GM12878 (cell line): ENCODE data around the gene KDM4C. TPM values are rescaled to one million over a fixed set of nuclear protein-coding genes. Genes with fewer than 3 reads are reported as not detected.

ENCODE experiments used
- ATAC-seq: fragments of 200-7000 bp; cut with Tn5 transposase; 3 replicates; pipeline ENCODE4 v1.9.1; 2020; ENCODE audit warnings: mild to moderate bottlenecking, moderate library complexity
- BruUV-seq: library from RNA; stranded (reverse); fragments of 400-500 nt; replicated peaks from 2 replicates; lab custom pipeline; 2021; lab: Mats Ljungman, UMichigan
- CTCF ChIA-PET: fragments of 300-600 bp; sonication (Branson Sonifier 250); formaldehyde crosslinking; extraction: SDS; loops from one replicate; lab custom pipeline; 2021; ENCODE audit warnings: inconsistent platforms; lab: Yijun Ruan, JAX
- POLR2A ChIA-PET: fragments of 350-600 bp; formaldehyde crosslinking; extraction: SDS; loops from one replicate; lab custom pipeline; 2021; ENCODE audit warnings: inconsistent platforms; lab: Charles Lee
- RAD21 ChIA-PET: fragments of 300-600 bp; sonication (Branson Sonifier 250); formaldehyde crosslinking; loops from one replicate; lab custom pipeline; 2023; ENCODE audit warnings: antibody characterized with exemption; ENCODE audit not compliant: unreplicated experiment; lab: Charles Lee
- SMC1A ChIA-PET: fragments of 300-600 bp; sonication (Branson Sonifier 250); formaldehyde crosslinking; loops from one replicate; lab custom pipeline; 2023; ENCODE audit not compliant: unreplicated experiment, uncharacterized antibody; lab: Charles Lee
- DNase-seq: peaks from one replicate; pipeline ENCODE4 v3.0.0-alpha.2; 2011; ENCODE audit warnings: low read depth, low spot score
- FAIRE-seq: peaks from 3 replicates; lab custom pipeline; 2011; peaks lifted over from hg19 to GRCh38; lab: Jason Lieb, UNC
- H2AFZ ChIP-seq: 2 replicates; pipeline ENCODE4 v1.6.0; 2011; ENCODE audit warnings: low read depth, low read length, control low read depth; ENCODE audit not compliant: control insufficient read depth
- H3K27ac ChIP-seq: 2 replicates; pipeline ENCODE4 v1.5.1; 2011; ENCODE audit warnings: control low read depth; ENCODE audit not compliant: control insufficient read depth, insufficient read depth
- H3K27me3 ChIP-seq, 2 experiments: replicated peaks in 1 of 2; 2 replicates each; pipeline versions ENCODE4 v1.6.0 to v1.6.1; 2011; ENCODE audit warnings: low read length in 1 of 2; ENCODE audit not compliant: control insufficient read depth in 2 of 2, insufficient read depth in 2 of 2
- H3K36me3 ChIP-seq, 2 experiments: 2 replicates each; pipeline ENCODE4 v1.5.1; 2011; ENCODE audit warnings: low read length in 1 of 2; ENCODE audit not compliant: control insufficient read depth in 2 of 2, insufficient read depth in 2 of 2
- H3K4me1 ChIP-seq: 2 replicates; pipeline ENCODE4 v1.6.1; 2011; ENCODE audit warnings: mild to moderate bottlenecking, low read length, moderate library complexity, mixed read lengths; ENCODE audit not compliant: control insufficient read depth, insufficient read depth
- H3K4me2 ChIP-seq: 2 replicates; pipeline ENCODE4 v1.6.0; 2011; ENCODE audit warnings: control low read depth; ENCODE audit not compliant: control insufficient read depth, insufficient read depth
- H3K4me3 ChIP-seq: fragments of 200-600 bp; sonication (generic); 2 replicates; pipeline ENCODE4 v1.5.1; 2016
- H3K79me2 ChIP-seq: 2 replicates; pipeline ENCODE4 v1.6.0; 2011; ENCODE audit warnings: low read length; ENCODE audit not compliant: control insufficient read depth, insufficient read depth
- H3K9ac ChIP-seq: 2 replicates; pipeline ENCODE4 v1.8.0; 2011; ENCODE audit warnings: low read length, control low read depth, mixed read lengths; ENCODE audit not compliant: control insufficient read depth, insufficient read depth
- H3K9me3 ChIP-seq: replicated peaks from 3 replicates; pipeline ENCODE4 v1.5.1; 2011; ENCODE audit warnings: mild to moderate bottlenecking, low read length; ENCODE audit not compliant: control insufficient read depth, insufficient read depth
- H4K20me1 ChIP-seq: 2 replicates; pipeline ENCODE4 v1.6.0; 2011; ENCODE audit not compliant: control insufficient read depth, insufficient read depth
- CTCF ChIP-seq, 3 experiments: IDR thresholded peaks in 2 of 3; conservative IDR thresholded peaks in 1 of 3; 2 replicates each; pipeline ENCODE4 v1.5.1; 2011; ENCODE audit warnings: low read depth in 3 of 3, low read length in 3 of 3, mild to moderate bottlenecking in 3 of 3, control low read depth in 2 of 3, moderate library complexity in 2 of 3, inconsistent platforms in 1 of 3, mixed read lengths in 1 of 3; ENCODE audit not compliant: control insufficient read depth in 2 of 3, insufficient read depth in 1 of 3; ENCODE audit errors: extremely low read depth in 1 of 3
- MXI1 ChIP-seq: fragments of 150-350 bp; IDR thresholded peaks from 2 replicates; pipeline ENCODE4 v1.6.1; 2011; ENCODE audit warnings: low read depth, mild to moderate bottlenecking, inconsistent platforms, low read length, improper control_type of control experiment
- RAD21 ChIP-seq: IDR thresholded peaks from 2 replicates; pipeline ENCODE4 v1.6.1; 2011; ENCODE audit warnings: mild to moderate bottlenecking, low read depth, low read length, moderate library complexity; ENCODE audit not compliant: insufficient read depth
- SMC3 ChIP-seq: IDR thresholded peaks from 2 replicates; pipeline ENCODE4 v1.6.1; 2011; ENCODE audit warnings: low read length, improper control_type of control experiment, borderline replicate concordance
- WGBS: methylation state at CpG from one replicate; pipeline ENCODE4 v1.1.6; 2016; ENCODE audit warnings: low lambda C conversion rate; ENCODE audit not compliant: insufficient replicate concordance, insufficient coverage; ENCODE audit errors: missing lambda C conversion rate; 5-methylcytosine and 5-hydroxymethylcytosine counted together
- in situ Hi-C: fragments of 300-500 bp; cut with MboI; formaldehyde crosslinking; loops from 9 replicates; pipeline ENCODE4 v1.14.3; 2018; ENCODE audit warnings: mixed read lengths
- intact Hi-C: fragments of 100-400 bp; cut with micrococcal nuclease; formaldehyde crosslinking; loops from one replicate; pipeline ENCODE4 v1.14.2; 2022; ENCODE audit not compliant: unreplicated experiment
- polyA plus RNA-seq, 11 experiments: library from polyadenylated mRNA; depleted of rRNA in 4 of 11; unstranded in 6 of 11; stranded (reverse) in 5 of 11; fragments of >200 nt; fragmentation: Nextera tagmentation in 4 of 11; fragmentation: Illumina TruSeq in 1 of 11; extraction: Ambion mirVana in 4 of 11; extraction: Trizol in 1 of 11; gene quantifications; 1 replicate in 1 of 11; 2 replicates in 10 of 11; pipeline versions ENCODE4 v1.2.1 to v1.2.3, GENCODE V29; 2011 to 2016; ENCODE audit warnings: inconsistent platforms in 2 of 11, missing spikeins in 2 of 11, low read depth in 1 of 11
- total RNA-seq, 4 experiments: library from RNA; depleted of rRNA in 3 of 4; stranded (reverse); fragments of >200 nt in 3 of 4; fragmentation: Illumina TruSeq in 1 of 4; extraction: Trizol in 1 of 4; gene quantifications; 2 replicates each; pipeline versions ENCODE4 v1.2.1 to v1.2.3, GENCODE V29; 2013 to 2021

Gene KDM4C
- total and polyA plus RNA-seq, 10 of the 15 experiments (the other 5 are each of a cell fraction or from before 2014, with no cell fraction given): 6.8 to 41.2 (median 20.1) TPM

GRCh38 chr9:6910032-6910431 is 152.3 kb downstream of the KDM4C start:
- FAIRE-seq (no peak), ATAC-seq (peak; percentile 77), DNase-seq (no peak)
- Histone ChIP-seq H4K20me1 (no peaks in the 10 kb centered on the region), H2AFZ (no peak overlapping the region), H3K4me2 (no peak overlapping the region), H3K27ac (no peak overlapping the region), H3K27me3 (no peaks in the 10 kb centered on the region), H3K4me1 (no peaks in the 10 kb centered on the region), H3K9ac (no peak overlapping the region), H3K36me3 (no peaks in the 10 kb centered on the region; a peak in 1 of 4 replicates), H3K9me3 (no peaks in the 10 kb centered on the region), H3K79me2 (no peaks in the 10 kb centered on the region), H3K4me3 (no peak overlapping the region)
- POLR2A ChIA-PET: no interaction called here
- RAD21 ChIA-PET: interaction anchor here (1.1 to 2.2 kb wide), 2 partner anchors 83 to 143 kb away, joined by 3 to 11 read pairs; no protein-coding TSS in a partner anchor
- TF ChIP-seq MXI1 (no peak), RAD21 (peak; percentile 71), SMC3 (peak; percentile 17; the same call in 1 of the 2 replicates), CTCF (IDR thresholded peaks at IDR 0.05 in 2 of 3, conservative IDR thresholded peaks at IDR 0.05 in 1 of 3; ENCODE audit: control insufficient read depth in 2 of 3, extremely low read depth in 1 of 3, insufficient read depth in 1 of 3, low read depth in 3 of 3, low read length in 3 of 3) (peak; percentile 27 to 52 (median 46); a peak in 5 of 6 replicates)
- intact Hi-C loops (loop anchor here (10.0 kb wide), 1 partner anchor 385 kb away; no protein-coding TSS in a partner anchor), in situ Hi-C loops (loop anchor here (10.0 to 25.0 kb wide), 3 partner anchors 385 to 877 kb away; partner anchors contain the start of gene DMAC1)
- SMC1A ChIA-PET: interaction anchor here (0.6 to 2.3 kb wide), 6 partner anchors 8 to 143 kb away, joined by 3 to 11 read pairs (median 3); no protein-coding TSS in a partner anchor
- BruUV-seq: no TSS peak
- WGBS: 22% methylated on average over 2 of the region's 2 CpGs
- CTCF ChIA-PET: interaction anchor here (0.6 to 1.8 kb wide), 14 partner anchors 8 to 324 kb away, joined by 3 to 8 read pairs (median 4); no protein-coding TSS in a partner anchor
